Bone marrow (tissue), 2 donors: ENCODE results near the gene TMEM202.
A peak's percentile ranks its signal among the peaks of the same experiment; 100 is the strongest.
"Not testable (repeated sequence)": the region's sequence is repeated elsewhere in the genome, so short reads cannot be mapped to it uniquely, and the experiment has no call there.

Source experiments
- DNase-seq, 2 donors: peaks; one replicate each; lab custom pipeline; 2025; lab: John Stamatoyannopoulos, UW

TMEM202 gene

DNA sequence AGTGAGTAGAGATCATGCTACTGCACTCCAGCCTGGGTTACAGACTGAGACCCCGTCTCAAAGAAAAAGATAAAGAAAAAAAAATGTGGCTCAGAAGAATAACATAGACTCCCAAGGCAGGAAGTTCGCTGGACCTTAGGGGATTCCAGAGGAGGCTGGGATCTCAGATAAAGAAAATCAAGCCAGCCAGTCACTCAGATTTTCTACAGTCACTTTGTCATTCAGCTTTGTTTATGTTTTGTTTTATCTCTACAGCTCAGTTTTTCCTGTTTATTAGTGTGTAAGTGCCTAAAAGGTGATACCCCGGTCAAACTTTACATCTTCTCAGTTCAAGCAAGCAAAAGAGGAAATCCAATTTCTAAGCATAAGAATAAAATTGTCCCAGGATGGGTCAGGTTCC lies 6.3 kb downstream of the TMEM202 start:
- no peak for DNase-seq

DNA sequence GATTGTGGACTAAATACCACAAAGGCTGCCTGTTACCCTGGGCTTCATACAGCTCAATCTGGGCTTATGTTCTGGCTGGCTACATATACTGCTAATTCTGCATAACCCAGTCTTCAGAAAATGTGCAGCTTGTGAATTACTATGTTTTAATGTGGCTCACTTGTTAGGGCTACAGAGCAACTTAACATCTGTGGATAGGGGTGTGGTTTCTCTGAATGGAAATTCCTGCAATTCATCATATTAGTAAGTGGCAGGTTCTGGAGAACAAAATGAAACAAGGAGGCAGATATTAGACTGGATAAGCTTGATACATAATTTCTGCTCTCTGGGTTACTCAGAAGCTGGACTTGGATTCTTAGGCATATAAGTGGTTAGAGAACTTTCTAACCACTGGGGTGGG lies 6.7 kb downstream of the TMEM202 start:
- DNase-seq, result no peak

DNA sequence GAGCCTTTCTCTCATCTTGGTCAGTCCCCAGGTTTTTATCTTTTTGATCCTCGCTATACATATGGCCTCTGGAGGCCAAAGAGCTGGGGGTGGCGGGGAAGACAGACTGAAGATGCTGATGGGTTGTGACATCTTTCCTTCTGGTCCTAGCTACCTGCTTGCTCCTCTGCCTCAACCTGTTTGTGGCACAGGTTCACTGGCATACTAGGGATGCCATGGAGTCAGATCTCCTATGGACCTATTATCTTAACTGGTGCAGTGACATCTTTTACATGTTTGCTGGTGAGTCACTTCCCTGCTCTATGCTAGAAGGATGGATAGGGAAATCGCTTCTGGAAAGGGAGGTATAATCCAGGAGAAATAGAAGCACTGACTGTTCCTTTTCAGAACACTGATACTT lies 8.8 kb downstream of the TMEM202 start:
- no peak for DNase-seq

- DNase-seq, result no peak
Observed at GRCh38 chr15:72411111-72411510, 13.0 kb downstream of the TMEM202 start.

GRCh38 chr15:72411544-72411943 lies 13.4 kb downstream of the TMEM202 start:
- DNase-seq, result no peak

DNA sequence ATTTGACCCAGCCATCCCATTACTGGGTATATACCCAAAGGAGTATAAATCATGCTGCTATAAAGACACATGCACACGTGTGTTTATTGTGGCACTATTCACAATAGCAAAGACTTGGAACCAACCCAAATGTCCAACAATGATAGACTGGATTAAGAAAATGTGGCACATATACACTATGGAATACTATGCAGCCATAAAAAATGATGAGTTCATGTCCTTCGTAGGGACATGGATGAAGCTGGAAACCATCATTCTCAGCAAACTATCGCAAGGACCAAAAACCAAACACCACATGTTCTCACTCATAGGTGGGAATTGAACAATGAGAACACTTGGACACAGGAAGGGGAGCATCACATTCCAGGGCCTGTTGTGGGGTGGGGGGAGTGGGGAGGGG lies 15.2 kb downstream of the TMEM202 start:
- not testable (repeated sequence) for DNase-seq

DNA sequence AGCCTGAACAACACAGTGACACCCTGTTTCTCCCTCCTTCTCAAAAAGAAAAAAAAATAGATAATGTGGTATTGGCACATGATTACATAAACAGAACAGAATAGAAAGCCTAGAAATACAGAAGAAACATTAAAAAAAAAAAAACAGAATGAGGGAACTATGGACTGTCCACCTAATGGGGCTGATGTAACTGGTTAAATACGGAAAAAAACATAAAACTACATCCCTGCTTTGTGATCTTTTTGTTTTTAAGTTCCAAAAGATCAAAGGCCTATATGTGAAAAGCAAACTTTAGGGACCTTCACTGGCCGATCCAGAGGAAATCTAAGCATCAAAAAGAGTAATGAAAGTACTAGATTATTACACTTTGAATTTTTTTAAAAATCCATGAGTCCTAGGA lies 17.2 kb downstream of the TMEM202 start:
- DNase-seq, result no peak

DNA sequence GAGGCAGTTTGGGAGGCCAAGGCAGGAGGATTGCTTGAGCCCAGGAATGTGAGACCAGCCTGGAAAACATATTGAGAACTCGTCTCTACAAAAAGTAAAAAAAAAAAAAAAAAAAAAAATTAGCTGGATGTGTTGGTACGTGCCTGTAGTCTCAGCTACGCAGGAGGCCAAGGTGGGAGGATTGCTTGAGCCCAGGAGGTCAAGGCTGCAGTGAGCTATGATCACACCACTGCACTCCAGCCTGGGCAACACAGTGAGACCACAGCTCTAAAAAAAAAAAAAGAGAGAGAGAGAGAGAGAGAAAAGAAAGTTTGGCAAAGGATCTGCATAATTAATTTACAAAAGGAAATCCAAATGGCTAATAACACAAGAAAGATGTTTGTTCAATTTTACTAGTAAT lies 21.7 kb downstream of the TMEM202 start:
- not testable (repeated sequence) for DNase-seq

GRCh38 chr15:72420576-72420975 lies 22.5 kb downstream of the TMEM202 start:
- peak in 1 of 2 donors; percentile 19 for DNase-seq

- DNase-seq, result no peak
Observed at GRCh38 chr15:72421484-72421883, 23.4 kb downstream of the TMEM202 start.

- no peak for DNase-seq
Observed at GRCh38 chr15:72423256-72423655, 25.2 kb downstream of the TMEM202 start.

DNA sequence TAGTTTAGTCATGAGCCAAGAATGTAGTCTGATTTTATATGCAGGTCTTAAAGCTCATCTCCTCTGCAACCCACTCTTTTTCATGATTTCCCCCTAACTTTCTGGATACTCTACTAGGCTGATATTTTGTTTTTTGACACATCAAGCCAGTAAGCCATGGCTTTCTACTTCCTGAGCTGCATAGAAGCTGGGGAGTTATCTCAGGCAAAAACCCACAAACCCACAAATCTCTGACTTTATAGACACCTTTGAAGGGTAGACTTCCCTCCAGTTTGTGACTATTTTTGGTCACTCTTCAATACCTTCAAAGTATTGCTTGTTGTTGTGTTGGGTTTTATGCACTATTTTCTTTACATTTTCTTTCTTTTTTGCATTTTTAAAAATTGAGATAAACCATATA lies 28.6 kb downstream of the TMEM202 start:
- no peak for DNase-seq

- no peak for DNase-seq
Observed at GRCh38 chr15:72437650-72438316, 39.7 kb downstream of the TMEM202 start.

- DNase-seq, result not testable (repeated sequence)
Observed at GRCh38 chr15:72442848-72443247, 44.7 kb downstream of the TMEM202 start.

DNA sequence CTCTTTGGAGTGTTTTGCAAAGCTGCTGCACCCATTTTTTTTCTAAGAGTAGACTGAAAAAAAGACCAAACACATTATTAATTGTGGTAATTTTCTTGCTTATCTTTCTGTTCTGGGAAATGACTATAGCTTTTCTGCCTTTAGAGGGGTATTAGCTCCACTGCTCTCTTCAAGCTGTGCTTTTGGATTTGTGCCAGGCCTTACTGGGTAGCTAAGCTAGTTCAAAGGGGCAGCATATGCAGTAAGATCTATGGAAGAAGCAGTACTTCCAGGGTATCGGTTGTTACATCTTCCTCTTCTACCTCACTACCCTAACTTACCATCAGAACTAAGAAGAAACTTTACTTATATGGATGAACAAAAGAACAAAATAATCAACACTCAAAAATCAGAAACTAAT lies 47.3 kb downstream of the TMEM202 start:
- DNase-seq, result no peak

GRCh38 chr15:72450805-72451204 lies 52.7 kb downstream of the TMEM202 start:
- DNase-seq, result no peak

GRCh38 chr15:72451224-72451623 lies 53.1 kb downstream of the TMEM202 start:
- no peak for DNase-seq

DNA sequence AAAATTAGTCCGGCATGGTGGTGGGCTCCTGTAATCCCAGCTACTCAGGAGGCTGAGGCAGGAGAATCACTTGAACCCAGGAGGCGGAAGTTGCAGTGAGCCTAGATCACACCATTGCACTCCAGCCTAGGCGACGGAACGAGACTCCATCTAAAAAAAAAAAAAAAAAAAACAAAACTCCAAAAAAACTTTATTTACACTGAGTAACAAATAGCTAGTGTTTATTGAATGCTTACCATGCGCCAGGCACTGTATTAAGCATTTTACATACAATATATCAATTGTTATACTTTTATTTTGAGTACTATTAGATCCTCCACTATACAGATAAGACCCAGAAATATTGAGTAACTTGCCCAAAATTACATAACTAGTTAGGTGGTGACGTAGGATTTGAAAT lies 58.6 kb downstream of the TMEM202 start:
- DNase-seq, result no peak
